ENCODE results near the gene DNAJC13. TPM values are rescaled to one million over a fixed set of nuclear protein-coding genes. Genes with fewer than 3 reads are reported as not detected.
"Not testable (repeated sequence)": the region's sequence is repeated elsewhere in the genome, so short reads cannot be mapped to it uniquely, and the experiment has no call there.

Gene DNAJC13
- total RNA-seq, 1 experiment from 2014 or later: 72.4 TPM

DNA sequence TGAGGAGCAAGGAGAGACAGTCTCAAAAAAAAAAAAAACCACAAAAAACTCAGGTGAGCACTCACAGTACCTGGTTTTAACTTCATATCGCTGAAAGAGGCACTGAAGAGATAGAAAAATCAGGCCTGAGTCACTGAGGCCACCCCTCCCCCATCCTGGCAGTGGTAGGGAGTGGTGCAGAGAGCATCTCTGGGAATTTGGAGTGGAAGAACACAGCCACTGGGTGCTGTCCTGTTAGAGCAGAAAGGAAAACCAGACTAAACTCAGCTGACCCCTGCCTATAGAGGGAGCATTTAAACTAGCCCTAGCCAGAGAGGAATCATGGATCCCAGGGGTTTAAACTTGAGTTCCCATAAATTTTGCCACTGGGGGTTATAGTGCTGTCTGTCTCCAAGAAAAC, 22.2 kb upstream of the DNAJC13 start:
- Mint-ChIP-seq H3K9me3 (ENCODE audit: low read depth, unreplicated experiment) (peaks cover 3% of the 10 kb centered on the region), H3K27ac (ENCODE audit: unreplicated experiment) (no peak overlapping the region), H3K4me1 (ENCODE audit: low read depth, unreplicated experiment) (no peaks in the 10 kb centered on the region), H3K27me3 (ENCODE audit: unreplicated experiment) (no peaks in the 10 kb centered on the region), H3K36me3 (ENCODE audit: insufficient read depth, unreplicated experiment) (no peaks in the 10 kb centered on the region), H3K4me3 (ENCODE audit: low read depth, unreplicated experiment) (no peak overlapping the region)
- DNase-seq: no peak
- CTCF ChIA-PET: interaction anchor here (0.5 kb wide), 1 partner anchor 29 kb away, joined by 5 read pairs; no protein-coding TSS in a partner anchor
- intact Hi-C loops (cut with micrococcal nuclease; ENCODE audit: unreplicated experiment): loop anchor here (5.0 to 10.0 kb wide), 2 partner anchors 358 to 600 kb away; partner anchors contain the start of gene CPNE4
- BruUV-seq (replicated peaks): no TSS peak
- TF ChIP-seq, protein P1, sequence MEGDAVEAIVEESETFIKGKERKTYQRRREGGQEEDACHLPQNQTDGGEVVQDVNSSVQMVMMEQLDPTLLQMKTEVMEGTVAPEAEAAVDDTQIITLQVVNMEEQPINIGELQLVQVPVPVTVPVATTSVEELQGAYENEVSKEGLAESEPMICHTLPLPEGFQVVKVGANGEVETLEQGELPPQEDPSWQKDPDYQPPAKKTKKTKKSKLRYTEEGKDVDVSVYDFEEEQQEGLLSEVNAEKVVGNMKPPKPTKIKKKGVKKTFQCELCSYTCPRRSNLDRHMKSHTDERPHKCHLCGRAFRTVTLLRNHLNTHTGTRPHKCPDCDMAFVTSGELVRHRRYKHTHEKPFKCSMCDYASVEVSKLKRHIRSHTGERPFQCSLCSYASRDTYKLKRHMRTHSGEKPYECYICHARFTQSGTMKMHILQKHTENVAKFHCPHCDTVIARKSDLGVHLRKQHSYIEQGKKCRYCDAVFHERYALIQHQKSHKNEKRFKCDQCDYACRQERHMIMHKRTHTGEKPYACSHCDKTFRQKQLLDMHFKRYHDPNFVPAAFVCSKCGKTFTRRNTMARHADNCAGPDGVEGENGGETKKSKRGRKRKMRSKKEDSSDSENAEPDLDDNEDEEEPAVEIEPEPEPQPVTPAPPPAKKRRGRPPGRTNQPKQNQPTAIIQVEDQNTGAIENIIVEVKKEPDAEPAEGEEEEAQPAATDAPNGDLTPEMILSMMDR (IDR thresholded peaks at IDR 0.05; ENCODE audit: unreplicated experiment): no peak

DNA sequence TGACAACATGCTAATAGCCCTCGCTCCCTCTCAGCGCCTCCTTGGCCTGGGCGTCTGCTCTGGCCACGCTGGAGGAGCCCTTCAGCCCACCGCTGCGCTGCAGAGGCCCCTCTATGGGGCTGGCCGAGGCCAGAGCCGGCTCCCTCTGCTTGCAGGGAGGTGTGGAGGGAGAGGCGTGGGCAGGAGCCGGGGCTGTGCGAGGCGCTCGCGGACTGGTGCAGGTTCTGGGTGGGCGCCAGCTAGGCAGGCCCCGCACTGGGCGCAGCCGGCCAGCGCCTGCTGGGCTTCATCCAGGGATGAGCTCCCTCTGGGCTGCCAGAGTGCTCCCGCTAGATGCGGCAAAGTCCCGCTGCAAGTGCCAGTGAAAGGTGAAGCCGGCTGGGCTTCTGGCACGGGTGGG, 21.0 kb upstream of the DNAJC13 start:
- H3K27ac Mint-ChIP-seq (ENCODE audit: unreplicated experiment): no peak overlapping the region
- H3K36me3 Mint-ChIP-seq (ENCODE audit: insufficient read depth, unreplicated experiment): no peaks in the 10 kb centered on the region
- no peak for DNase-seq
- no TSS peak for BruUV-seq (replicated peaks)
- H3K9me3 Mint-ChIP-seq (ENCODE audit: low read depth, unreplicated experiment): peaks cover 3% of the 10 kb centered on the region
- H3K27me3 Mint-ChIP-seq (ENCODE audit: unreplicated experiment): no peaks in the 10 kb centered on the region
- CTCF ChIA-PET: interaction anchor here (0.8 to 1.0 kb wide), 2 partner anchors 42 to 45 kb away, joined by 3 read pairs; no protein-coding TSS in a partner anchor
- intact Hi-C loops (cut with micrococcal nuclease; ENCODE audit: unreplicated experiment): loop anchor here (5.0 to 10.0 kb wide), 2 partner anchors 359 to 601 kb away; partner anchors contain the start of gene CPNE4
- TF ChIP-seq, protein P1 (IDR thresholded peaks at IDR 0.05; ENCODE audit: unreplicated experiment): no peak
- no peaks in the 10 kb centered on the region for H3K4me1 Mint-ChIP-seq (ENCODE audit: low read depth, unreplicated experiment)
- no peak overlapping the region for H3K4me3 Mint-ChIP-seq (ENCODE audit: low read depth, unreplicated experiment)

DNA sequence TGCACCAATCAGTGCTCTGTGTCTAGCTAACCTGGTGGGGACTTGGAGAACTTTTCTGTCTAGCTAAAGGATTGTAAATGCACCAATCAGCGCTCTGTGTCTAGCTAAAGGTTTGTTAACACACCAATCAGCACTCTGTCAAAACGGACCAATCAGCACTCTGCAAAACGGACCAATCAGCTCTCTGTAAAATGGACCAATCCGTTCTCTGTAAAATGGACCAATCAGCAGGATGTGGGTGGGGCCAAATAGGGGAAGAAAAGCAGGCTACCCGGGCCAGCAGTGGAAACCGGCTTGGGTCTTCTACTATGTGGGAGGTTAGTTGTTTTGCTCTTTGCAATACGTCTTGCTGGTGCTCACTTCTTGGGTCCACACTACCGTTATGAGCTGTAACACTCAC, 20.5 kb upstream of the DNAJC13 start:
- H3K27ac Mint-ChIP-seq (ENCODE audit: unreplicated experiment): not testable (repeated sequence)
- CTCF ChIA-PET: interaction anchor here (0.6 to 4.2 kb wide), 5 partner anchors 43 to 358 kb away, joined by 3 to 25 read pairs (median 3); no protein-coding TSS in a partner anchor

DNA sequence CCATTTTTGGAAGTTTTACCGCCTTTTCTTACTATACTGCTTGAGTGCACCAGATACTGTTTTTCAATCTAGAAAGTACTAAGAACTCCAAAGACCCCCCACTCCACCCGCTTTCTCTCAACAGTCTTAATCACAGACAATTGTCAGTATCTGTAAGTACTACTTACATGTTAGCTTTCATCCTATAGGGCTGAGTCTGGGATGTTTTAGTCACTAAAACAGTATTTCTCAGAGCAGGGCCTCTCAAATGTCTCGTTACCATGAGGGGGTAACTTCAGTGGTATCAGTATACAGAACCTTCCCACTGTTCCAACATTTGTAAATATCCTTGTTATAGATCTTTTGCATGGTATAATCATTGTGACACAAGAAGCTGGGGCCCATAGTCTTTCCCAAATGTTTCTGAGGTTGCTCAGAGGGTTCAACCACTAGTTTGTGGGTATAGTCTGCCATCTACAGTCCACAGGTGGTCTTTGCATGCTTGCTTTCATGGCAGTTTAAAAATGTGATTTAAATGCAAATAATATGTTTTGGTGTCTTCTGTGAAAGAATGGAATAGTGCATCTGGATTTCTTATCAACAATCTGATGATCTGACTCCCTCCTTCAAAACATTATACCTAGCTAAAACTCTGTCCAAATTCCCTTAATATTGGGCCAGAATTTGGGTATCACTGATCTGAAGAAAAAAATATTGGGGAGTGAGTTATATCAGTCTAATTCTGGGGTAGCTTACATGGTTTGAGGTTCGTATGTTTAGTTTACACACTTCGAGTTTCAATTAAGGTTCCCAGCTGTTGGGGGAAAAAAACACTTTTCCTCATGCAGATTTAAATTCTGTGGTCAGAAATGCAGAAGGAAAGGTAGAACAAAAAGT, 18.0 kb upstream of the DNAJC13 start:
- no TSS peak for BruUV-seq (replicated peaks)

More for the DNA sequence above, 20.5 kb upstream of the DNAJC13 start:
- not testable (repeated sequence) for BruUV-seq (replicated peaks); DNase-seq; H3K27me3 Mint-ChIP-seq (ENCODE audit: unreplicated experiment); H3K4me1 Mint-ChIP-seq (ENCODE audit: low read depth, unreplicated experiment); H3K9me3 Mint-ChIP-seq (ENCODE audit: low read depth, unreplicated experiment); H3K4me3 Mint-ChIP-seq (ENCODE audit: low read depth, unreplicated experiment); H3K36me3 Mint-ChIP-seq (ENCODE audit: insufficient read depth, unreplicated experiment)
- intact Hi-C loops (cut with micrococcal nuclease; ENCODE audit: unreplicated experiment): loop anchor here (5.0 to 10.0 kb wide), 2 partner anchors 359 to 602 kb away; partner anchors contain the start of gene CPNE4

More for the DNA sequence above, 18.0 kb upstream of the DNAJC13 start:
- intact Hi-C loops (cut with micrococcal nuclease; ENCODE audit: unreplicated experiment): loop anchor here (1.0 to 10.0 kb wide), 7 partner anchors 47 to 604 kb away; partner anchors contain the start of gene CPNE4
- H3K4me1 Mint-ChIP-seq (ENCODE audit: low read depth, unreplicated experiment): no peaks in the 10 kb centered on the region
- no peak overlapping the region for H3K4me3 Mint-ChIP-seq (ENCODE audit: low read depth, unreplicated experiment)
- no peak overlapping the region for H3K27ac Mint-ChIP-seq (ENCODE audit: unreplicated experiment)
- CTCF ChIA-PET: interaction anchor here (1.0 to 4.2 kb wide), 6 partner anchors 44 to 604 kb away, joined by 3 to 25 read pairs (median 6); partner anchors contain the start of gene CPNE4
- TF ChIP-seq, protein P1 (IDR thresholded peaks at IDR 0.05; ENCODE audit: unreplicated experiment): peak; percentile 87
- no peaks in the 10 kb centered on the region for H3K27me3 Mint-ChIP-seq (ENCODE audit: unreplicated experiment)
- peak; percentile 63 for DNase-seq
- H3K9me3 Mint-ChIP-seq (ENCODE audit: low read depth, unreplicated experiment): peaks cover 3% of the 10 kb centered on the region
- no peaks in the 10 kb centered on the region for H3K36me3 Mint-ChIP-seq (ENCODE audit: insufficient read depth, unreplicated experiment)
